OCI-LY1 (cell line): ENCODE data around the gene MRPS21.

Experiments
- H2AFZ ChIP-seq: fragments of 200-600 bp; sonication (generic), shearing (Covaris generic); 2 replicates; pipeline ENCODE4 v1.6.0; 2014; ENCODE audit warnings: antibody characterized with exemption, mild to moderate bottlenecking, low read length
- H3F3A ChIP-seq: fragments of 200-600 bp; sonication (generic), shearing (Covaris generic); 2 replicates; pipeline ENCODE4 v1.6.0; 2014; ENCODE audit warnings: mild to moderate bottlenecking, antibody characterized with exemption, low read length, moderate library complexity; ENCODE audit not compliant: insufficient read depth
- H3K27ac ChIP-seq: fragments of 200-600 bp; sonication (generic); 2 replicates; pipeline ENCODE4 v1.5.1; 2014; ENCODE audit warnings: low read length, mixed run types, mild to moderate bottlenecking, low read depth; ENCODE audit not compliant: poor library complexity, severe bottlenecking
- H3K27me3 ChIP-seq: fragments of 200-600 bp; sonication (generic); 2 replicates; pipeline ENCODE4 v1.6.0; 2014; ENCODE audit warnings: antibody characterized with exemption, mild to moderate bottlenecking, low read length, moderate library complexity; ENCODE audit not compliant: insufficient read depth
- H3K36me3 ChIP-seq: fragments of 200-600 bp; sonication (generic); 2 replicates; pipeline ENCODE4 v1.6.1; 2014; ENCODE audit warnings: mild to moderate bottlenecking, antibody characterized with exemption, low read length, moderate library complexity, mixed read lengths; ENCODE audit not compliant: insufficient read depth
- H3K4me1 ChIP-seq: fragments of 200-600 bp; sonication (generic); 2 replicates; pipeline ENCODE4 v1.5.1; 2014; ENCODE audit warnings: mild to moderate bottlenecking, low read length, moderate library complexity; ENCODE audit not compliant: insufficient read depth, severe bottlenecking
- H3K4me2 ChIP-seq: fragments of 200-600 bp; sonication (generic), shearing (Covaris generic); 2 replicates; pipeline ENCODE4 v1.6.1; 2014; ENCODE audit warnings: low read length
- H3K4me3 ChIP-seq: fragments of 200-600 bp; sonication (generic); 2 replicates; pipeline ENCODE4 v1.5.1; 2014; ENCODE audit warnings: low read length, low read depth, mild to moderate bottlenecking, mixed read lengths; ENCODE audit not compliant: poor library complexity, severe bottlenecking
- H3K79me2 ChIP-seq: fragments of 200-600 bp; shearing (Covaris generic); 2 replicates; pipeline ENCODE4 v1.6.1; 2016; ENCODE audit warnings: mixed run types, low read length, mixed read lengths; ENCODE audit not compliant: insufficient read depth
- H3K9ac ChIP-seq: fragments of 200-600 bp; sonication (generic), shearing (Covaris generic); 2 replicates; pipeline ENCODE4 v1.6.1; 2014; ENCODE audit warnings: mild to moderate bottlenecking, low read length, mixed read lengths
- H3K9me2 ChIP-seq: fragments of 200-600 bp; sonication (generic), shearing (Covaris generic); 2 replicates; pipeline ENCODE4 v1.6.1; 2014; ENCODE audit warnings: low read depth, mild to moderate bottlenecking, low read length, mixed read lengths
- H3K9me3 ChIP-seq: fragments of 200-600 bp; shearing (Covaris generic); 2 replicates; pipeline ENCODE4 v1.6.1; 2014; ENCODE audit warnings: low read length, mixed read lengths
- H4K20me1 ChIP-seq: fragments of 200-600 bp; sonication (generic), shearing (Covaris generic); 2 replicates; pipeline ENCODE4 v1.6.0; 2016; ENCODE audit warnings: mild to moderate bottlenecking, low read length; ENCODE audit not compliant: insufficient read depth
- CTCF ChIP-seq: fragments of 200-600 bp; sonication (generic), shearing (Covaris generic); IDR thresholded peaks from 2 replicates; pipeline ENCODE4 v1.5.1; 2017; ENCODE audit warnings: mild to moderate bottlenecking, antibody characterized with exemption, low read length, moderate library complexity, mixed read lengths
- EZH2 ChIP-seq: fragments of 200-600 bp; sonication (generic), shearing (Covaris generic); IDR thresholded peaks from 2 replicates; pipeline ENCODE4 v1.8.0; 2017; ENCODE audit warnings: borderline replicate concordance, mixed run types, mild to moderate bottlenecking, antibody characterized with exemption, low read length, moderate library complexity, mixed read lengths

The MRPS21 gene

GRCh38 chr1:150282558-150282958 lies 11.1 kb upstream of the MRPS21 start:
- Histone ChIP-seq H3K27ac (no peak overlapping the region), H2AFZ (no peak overlapping the region), H3K9ac (no peak overlapping the region), H3K36me3 (no peaks in the 10 kb centered on the region), H3K9me2 (no peaks in the 10 kb centered on the region), H3K27me3 (peaks cover 3% of the 10 kb centered on the region; the same call in 1 of the 2 replicates), H3K4me1 (peaks cover 11% of the 10 kb centered on the region), H4K20me1 (no peaks in the 10 kb centered on the region), H3K9me3 (no peaks in the 10 kb centered on the region), H3K4me3 (no peak overlapping the region), H3K4me2 (no peak overlapping the region), H3K79me2 (no peaks in the 10 kb centered on the region), H3F3A (no peaks in the 10 kb centered on the region)
- TF ChIP-seq CTCF (no peak), EZH2 (no peak)

DNA sequence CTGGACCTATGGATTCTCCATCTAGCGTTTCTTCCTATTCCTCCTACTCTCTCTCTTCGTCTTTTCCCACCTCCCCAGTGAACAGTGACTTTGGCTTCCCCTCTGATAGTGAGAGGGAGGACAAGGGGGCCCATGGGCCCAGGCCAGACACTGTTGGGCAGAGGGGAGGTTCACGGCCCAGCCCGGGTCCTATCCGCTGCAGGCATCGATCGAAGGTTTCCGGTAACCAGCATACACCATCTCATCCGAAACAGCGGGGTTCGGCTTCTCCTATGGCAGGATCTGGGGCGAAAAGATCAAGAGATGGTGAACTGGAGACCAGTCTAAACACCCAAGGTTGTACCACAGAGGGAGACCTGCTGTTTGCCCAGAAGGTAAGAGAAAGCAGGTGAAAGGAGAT lies 10.4 kb upstream of the MRPS21 start:
- peaks cover 11% of the 10 kb centered on the region for H3K4me1 ChIP-seq
- no peaks in the 10 kb centered on the region for H3K79me2 ChIP-seq
- H3K9ac ChIP-seq, result no peak overlapping the region
- H3K27ac ChIP-seq, result no peak overlapping the region
- no peaks in the 10 kb centered on the region for H3K9me2 ChIP-seq
- no peaks in the 10 kb centered on the region for H3K9me3 ChIP-seq
- no peak overlapping the region for H2AFZ ChIP-seq
- H3K36me3 ChIP-seq, result no peaks in the 10 kb centered on the region
- no peaks in the 10 kb centered on the region for H4K20me1 ChIP-seq
- no peak overlapping the region for H3K4me3 ChIP-seq
- peaks cover 3% of the 10 kb centered on the region; the same call in 1 of the 2 replicates for H3K27me3 ChIP-seq
- TF ChIP-seq EZH2 (no peak), CTCF (no peak)
- H3F3A ChIP-seq, result no peaks in the 10 kb centered on the region
- H3K4me2 ChIP-seq, result no peak overlapping the region

DNA sequence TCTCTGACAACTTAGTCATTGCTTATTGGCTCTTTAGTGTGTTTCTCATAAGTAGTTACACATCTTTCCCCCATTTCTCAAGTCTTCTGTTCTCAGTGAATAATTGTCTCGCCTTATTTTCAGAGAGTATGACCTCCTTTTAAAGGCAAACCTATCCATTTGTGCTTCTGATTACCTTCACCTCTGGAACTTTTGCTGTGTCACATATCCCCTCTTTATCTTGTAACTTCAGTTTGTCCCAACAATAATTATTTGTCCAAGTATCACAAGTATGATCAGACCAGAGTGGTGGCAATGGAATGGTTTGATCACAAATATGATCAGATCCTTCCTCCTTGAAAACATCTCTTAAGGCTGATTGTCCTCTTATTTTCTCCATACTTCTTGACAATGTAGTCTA lies 5.3 kb upstream of the MRPS21 start:
- no peaks in the 10 kb centered on the region for H3K27me3 ChIP-seq
- H3K9me3 ChIP-seq, result no peaks in the 10 kb centered on the region
- H3K4me1 ChIP-seq, result peaks cover 7% of the 10 kb centered on the region
- H2AFZ ChIP-seq, result no peak overlapping the region
- H3K9me2 ChIP-seq, result no peaks in the 10 kb centered on the region
- no peaks in the 10 kb centered on the region for H3F3A ChIP-seq
- no peaks in the 10 kb centered on the region for H3K36me3 ChIP-seq
- no peak overlapping the region for H3K4me3 ChIP-seq
- no peak overlapping the region for H3K4me2 ChIP-seq
- H3K9ac ChIP-seq, result no peak overlapping the region
- no peak for TF ChIP-seq CTCF
- no peak for TF ChIP-seq EZH2
- no peaks in the 10 kb centered on the region for H3K79me2 ChIP-seq
- no peaks in the 10 kb centered on the region for H4K20me1 ChIP-seq
- H3K27ac ChIP-seq, result no peak overlapping the region
